ENCODE measurements around the gene HSD11B1L. TPM values are rescaled to one million over a fixed set of nuclear protein-coding genes. Genes with fewer than 3 reads are reported as not detected.
"Not testable (repeated sequence)": the region's sequence is repeated elsewhere in the genome, so short reads cannot be mapped to it uniquely, and the experiment has no call there.

HSD11B1L gene
- total RNA-seq, 1 donor from 2014 or later = 5.5 TPM

- DNase-seq = no peak
- no peak for ATAC-seq
- intact Hi-C loops (cut with micrococcal nuclease) = no loop called here
Measured at GRCh38 chr19:5717215-5717935, 36.5 kb downstream of the HSD11B1L start.

GRCh38 chr19:5718037-5718578 lies 37.3 kb downstream of the HSD11B1L start:
- intact Hi-C loops (cut with micrococcal nuclease) = no loop called here
- DNase-seq = no peak
- ATAC-seq = no peak

GRCh38 chr19:5718579-5719273 lies 37.9 kb downstream of the HSD11B1L start:
- ATAC-seq (no peak), DNase-seq (no peak)
- intact Hi-C loops (cut with micrococcal nuclease) = no loop called here

GRCh38 chr19:5719274-5719960 lies 38.6 kb downstream of the HSD11B1L start:
- no peak for ATAC-seq
- DNase-seq = no peak
- intact Hi-C loops (cut with micrococcal nuclease) = no loop called here

GRCh38 chr19:5719961-5720790 lies 39.3 kb downstream of the HSD11B1L start, which contains the start of the genes CATSPERD and LONP1:
TSS of gene CATSPERD (plus strand) at chr19:5720637. CDS start at chr19:5720738, 101 bp downstream.
TSS of gene LONP1 (minus strand) at chr19:5720146. CDS start at chr19:5720132, 14 bp downstream.
- intact Hi-C loops (cut with micrococcal nuclease) = loop anchor here (5.0 kb wide), 1 partner anchor 72 kb away; the partner anchor contains the start of gene DUS3L
- DNase-seq = peak; percentile 99
- ATAC-seq = peak; percentile 97

- intact Hi-C loops (cut with micrococcal nuclease) = no loop called here
- DNase-seq = no peak
- ATAC-seq = no peak
Measured at GRCh38 chr19:5727453-5728050, 46.7 kb downstream of the HSD11B1L start.

GRCh38 chr19:5733172-5733571 lies 52.3 kb downstream of the HSD11B1L start:
- ATAC-seq = not testable (repeated sequence)

More at GRCh38 chr19:5733172-5733571, 52.3 kb downstream of the HSD11B1L start:
- DNase-seq; intact Hi-C loops (cut with micrococcal nuclease): not testable (repeated sequence)

Other genes starting within 250 kb of the HSD11B1L start
- gene ZNRF4, start 225.6 kb upstream of the HSD11B1L start, total RNA-seq = not detected
- gene TINCR, start 113.1 kb upstream of the HSD11B1L start, total RNA-seq = not detected
- 45.9 TPM for gene SAFB2, start 58.3 kb upstream of the HSD11B1L start, total RNA-seq
- gene SAFB, start 57.9 kb upstream of the HSD11B1L start, total RNA-seq = 66.6 TPM
- gene MICOS13, start 511 bp upstream of the HSD11B1L start, total RNA-seq = 167 TPM
- gene RPL36, start 9.3 kb downstream of the HSD11B1L start, total RNA-seq = 401 TPM
- 90.7 TPM for gene LONP1, start 39.1 kb downstream of the HSD11B1L start, total RNA-seq
- gene CATSPERD, start 39.6 kb downstream of the HSD11B1L start, total RNA-seq = not detected
- gene PRR22, start 103.7 kb downstream of the HSD11B1L start, total RNA-seq = 0.84 TPM
- 14.3 TPM for gene DUS3L, start 110.1 kb downstream of the HSD11B1L start, total RNA-seq
- gene NRTN, start 124.0 kb downstream of the HSD11B1L start, total RNA-seq = 26.3 TPM
- gene FUT6, start 158.7 kb downstream of the HSD11B1L start, total RNA-seq = not detected
- not detected for gene FUT3, start 170.4 kb downstream of the HSD11B1L start, total RNA-seq
- gene FUT5, start 189.5 kb downstream of the HSD11B1L start, total RNA-seq = not detected
- gene NDUFA11, start 222.8 kb downstream of the HSD11B1L start, total RNA-seq = 558 TPM
- gene VMAC, start 223.8 kb downstream of the HSD11B1L start, total RNA-seq = 2.2 TPM
- gene CAPS, start 233.2 kb downstream of the HSD11B1L start, total RNA-seq = 4.1 TPM

All from left ventricle myocardium superior (tissue), 1 donor.